Hematopoietic multipotent progenitor cell (in vitro differentiated cells): ENCODE measurements around the gene FKBP8. TPM values are rescaled to one million over a fixed set of nuclear protein-coding genes. Genes with fewer than 3 reads are reported as not detected.
"Not testable (repeated sequence)": the region's sequence is repeated elsewhere in the genome, so short reads cannot be mapped to it uniquely, and the experiment has no call there.

Source experiments
- DNase-seq, 3 donors: peaks; one replicate each; pipeline ENCODE4 v3.0.0-alpha.2; 2011 to 2015; ENCODE audit warnings: low read depth in 2 of 3, low spot score in 2 of 3
- total RNA-seq: library from RNA; depleted of rRNA; stranded (reverse); fragments of >200 nt; gene quantifications from one replicate; pipeline ENCODE4 v1.2.3, GENCODE V29; 2012

FKBP8 gene
- total RNA-seq: 259 TPM

GRCh38 chr19:18542941-18543813, at the start of gene FKBP8:
Gene FKBP8 (minus strand): TSS chr19:18543573. CDS start chr19:18541970, 1,603 bp downstream.
- peak; percentile 70 to 93 (median 85) for DNase-seq

- not testable (repeated sequence) for DNase-seq
Observed at GRCh38 chr19:18592732-18593131, 49.4 kb upstream of the FKBP8 start.

- no peak for DNase-seq
Observed at GRCh38 chr19:18591735-18592385, 48.5 kb upstream of the FKBP8 start.

- peak in 2 of 3 donors; percentile 46 to 59 for DNase-seq
Observed at GRCh38 chr19:18590273-18591272, 47.2 kb upstream of the FKBP8 start.

- peak; percentile 61 to 71 (median 71) for DNase-seq
Observed at GRCh38 chr19:18589380-18590272, 46.3 kb upstream of the FKBP8 start.

GRCh38 chr19:18588611-18589379, 45.4 kb upstream of the FKBP8 start, which contains the start of gene REX1BD:
Gene REX1BD (plus strand): TSS chr19:18588798. CDS start chr19:18588802, 4 bp downstream.
- peak; percentile 77 to 92 (median 91) for DNase-seq

GRCh38 chr19:18587962-18588610, 44.7 kb upstream of the FKBP8 start:
- no peak for DNase-seq

GRCh38 chr19:18587561-18587960, 44.2 kb upstream of the FKBP8 start:
- DNase-seq: no peak

GRCh38 chr19:18586306-18586705, 42.9 kb upstream of the FKBP8 start:
- DNase-seq: peak in 1 of 3 donors; percentile 22

GRCh38 chr19:18580311-18580710, 36.9 kb upstream of the FKBP8 start:
- no peak for DNase-seq

- DNase-seq: no peak
Observed at GRCh38 chr19:18577365-18577914, 34.1 kb upstream of the FKBP8 start.

GRCh38 chr19:18576383-18576782, 33.0 kb upstream of the FKBP8 start:
- DNase-seq: no peak

- DNase-seq: no peak
Observed at GRCh38 chr19:18574691-18575291, 31.4 kb upstream of the FKBP8 start.

- peak; percentile 97 to 98 (median 98) for DNase-seq
Observed at GRCh38 chr19:18571564-18572344, 28.4 kb upstream of the FKBP8 start, which contains the start of gene UBA52. Gene UBA52 (plus strand): TSS chr19:18571857. CDS start chr19:18573301, 1,444 bp downstream.

- DNase-seq: no peak
Observed at GRCh38 chr19:18568367-18568766, 25.0 kb upstream of the FKBP8 start.

- no peak for DNase-seq
Observed at GRCh38 chr19:18566953-18567352, 23.6 kb upstream of the FKBP8 start.

- DNase-seq: no peak
Observed at GRCh38 chr19:18562086-18562485, 18.7 kb upstream of the FKBP8 start.
